GM20000 (cell line): ENCODE measurements around the gene PAK3.

ENCODE experiments used
- DNase-seq: peaks from one replicate; pipeline ENCODE4 v3.0.0; 2012; ENCODE audit warnings: low spot score
- TF ChIP-seq, protein P1 (sequence below): IDR thresholded peaks from 2 replicates; pipeline ENCODE4 v1.5.1; 2012; ENCODE audit warnings: mild to moderate bottlenecking, control low read depth; ENCODE audit errors: extremely low read depth, missing control alignments

PAK3 gene

DNA sequence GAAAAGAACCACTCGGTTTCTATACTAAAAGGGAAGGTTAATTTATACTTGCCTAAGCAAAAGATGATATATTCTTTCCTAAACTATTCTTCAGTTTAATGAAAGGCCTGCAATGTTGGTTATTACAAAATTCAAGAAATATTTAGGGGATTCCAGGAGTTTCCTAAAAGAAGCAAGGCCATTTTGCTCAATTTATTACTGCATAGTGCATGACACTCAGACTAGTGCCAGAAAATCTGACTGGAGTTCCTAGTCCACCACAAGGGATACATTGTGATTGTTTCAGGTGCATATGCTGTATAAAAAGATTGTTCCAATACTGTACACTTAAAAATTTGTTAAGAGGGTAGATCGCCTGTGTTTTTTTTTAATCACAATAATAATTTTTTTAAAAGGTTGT lies 95.6 kb downstream of the PAK3 start:
- DNase-seq = no peak
- TF ChIP-seq, protein P1, sequence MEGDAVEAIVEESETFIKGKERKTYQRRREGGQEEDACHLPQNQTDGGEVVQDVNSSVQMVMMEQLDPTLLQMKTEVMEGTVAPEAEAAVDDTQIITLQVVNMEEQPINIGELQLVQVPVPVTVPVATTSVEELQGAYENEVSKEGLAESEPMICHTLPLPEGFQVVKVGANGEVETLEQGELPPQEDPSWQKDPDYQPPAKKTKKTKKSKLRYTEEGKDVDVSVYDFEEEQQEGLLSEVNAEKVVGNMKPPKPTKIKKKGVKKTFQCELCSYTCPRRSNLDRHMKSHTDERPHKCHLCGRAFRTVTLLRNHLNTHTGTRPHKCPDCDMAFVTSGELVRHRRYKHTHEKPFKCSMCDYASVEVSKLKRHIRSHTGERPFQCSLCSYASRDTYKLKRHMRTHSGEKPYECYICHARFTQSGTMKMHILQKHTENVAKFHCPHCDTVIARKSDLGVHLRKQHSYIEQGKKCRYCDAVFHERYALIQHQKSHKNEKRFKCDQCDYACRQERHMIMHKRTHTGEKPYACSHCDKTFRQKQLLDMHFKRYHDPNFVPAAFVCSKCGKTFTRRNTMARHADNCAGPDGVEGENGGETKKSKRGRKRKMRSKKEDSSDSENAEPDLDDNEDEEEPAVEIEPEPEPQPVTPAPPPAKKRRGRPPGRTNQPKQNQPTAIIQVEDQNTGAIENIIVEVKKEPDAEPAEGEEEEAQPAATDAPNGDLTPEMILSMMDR = no peak

DNA sequence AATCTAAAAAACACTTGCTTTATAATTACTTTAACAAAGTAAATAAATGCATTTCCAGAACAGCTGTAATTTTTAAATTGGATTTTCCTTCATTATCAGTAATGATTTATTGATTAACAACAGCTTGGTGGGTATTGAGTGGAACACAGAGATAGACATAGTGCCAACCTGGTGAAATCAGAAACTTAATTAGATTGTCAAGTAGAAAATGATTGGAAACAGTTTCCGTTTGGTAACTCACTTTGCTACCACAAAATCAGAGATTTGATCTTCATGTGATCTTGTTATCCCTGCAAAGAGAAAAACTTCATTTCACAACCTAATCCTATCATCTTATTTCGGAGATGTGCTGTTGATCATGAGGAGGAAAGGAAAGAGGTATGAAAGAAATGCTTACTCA lies 103.5 kb downstream of the PAK3 start:
- DNase-seq = no peak
- TF ChIP-seq, protein P1 = no peak

DNA sequence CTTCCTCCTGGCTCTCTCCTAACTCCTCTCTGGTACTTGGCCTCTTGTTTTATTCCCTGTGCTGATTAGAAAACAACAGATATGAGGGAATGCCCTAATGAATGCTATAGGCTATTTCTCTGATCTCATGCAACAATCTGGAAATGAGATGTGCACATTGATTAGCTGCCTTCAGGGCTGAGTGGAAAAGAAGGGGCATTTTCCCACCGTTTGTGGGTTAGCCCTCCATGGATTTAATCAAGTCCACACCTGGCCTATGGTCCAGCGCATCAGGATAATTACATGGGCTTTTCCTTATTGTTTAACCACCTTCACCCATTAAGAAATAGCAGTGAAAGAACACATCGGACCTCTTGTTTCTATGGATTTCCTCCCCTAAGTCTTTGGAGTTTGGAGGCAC lies 104.3 kb downstream of the PAK3 start:
- DNase-seq = no peak
- TF ChIP-seq, protein P1 = no peak

DNA sequence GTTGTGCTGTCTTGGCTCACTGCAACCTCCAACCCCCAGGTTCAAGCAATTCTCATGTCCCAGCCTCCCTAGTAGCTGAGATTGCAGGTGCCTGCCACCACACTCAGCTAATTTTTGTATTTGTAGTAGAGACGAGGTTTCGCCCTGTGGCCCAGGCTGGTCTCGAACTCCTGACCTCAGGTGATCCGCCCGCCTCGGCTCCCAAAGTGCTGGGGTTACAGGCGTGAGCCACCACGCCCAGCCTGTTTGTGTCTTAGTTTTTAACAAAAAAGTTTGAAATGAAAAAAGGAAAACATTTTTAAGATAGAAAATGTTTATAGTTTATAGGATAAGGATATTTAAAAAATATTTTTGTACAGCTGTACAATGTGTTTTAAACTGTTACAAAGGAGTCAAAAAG lies 111.9 kb downstream of the PAK3 start:
- DNase-seq = no peak
- TF ChIP-seq, protein P1 = no peak

DNA sequence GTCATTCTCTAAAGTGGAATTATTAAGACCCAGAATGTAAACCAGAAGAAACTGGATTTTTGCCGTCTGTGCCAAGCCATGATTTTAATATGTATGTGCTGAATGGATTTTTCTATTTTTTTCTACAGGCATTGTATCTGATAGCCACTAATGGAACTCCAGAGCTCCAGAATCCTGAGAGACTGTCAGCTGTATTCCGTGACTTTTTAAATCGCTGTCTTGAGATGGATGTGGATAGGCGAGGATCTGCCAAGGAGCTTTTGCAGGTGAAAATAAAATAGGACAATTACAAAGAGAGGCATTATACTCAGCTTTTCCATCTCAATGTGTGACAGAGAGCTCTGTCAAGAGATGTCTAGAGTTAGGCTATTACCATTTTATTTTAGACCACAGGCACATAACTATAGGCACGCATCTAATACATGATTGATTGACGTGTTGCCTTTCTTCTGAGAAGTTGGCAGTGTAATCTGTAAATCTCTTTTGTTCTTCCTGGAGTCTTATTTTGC lies 120.4 kb downstream of the PAK3 start:
- TF ChIP-seq, protein P1 = no peak
- no peak for DNase-seq

DNA sequence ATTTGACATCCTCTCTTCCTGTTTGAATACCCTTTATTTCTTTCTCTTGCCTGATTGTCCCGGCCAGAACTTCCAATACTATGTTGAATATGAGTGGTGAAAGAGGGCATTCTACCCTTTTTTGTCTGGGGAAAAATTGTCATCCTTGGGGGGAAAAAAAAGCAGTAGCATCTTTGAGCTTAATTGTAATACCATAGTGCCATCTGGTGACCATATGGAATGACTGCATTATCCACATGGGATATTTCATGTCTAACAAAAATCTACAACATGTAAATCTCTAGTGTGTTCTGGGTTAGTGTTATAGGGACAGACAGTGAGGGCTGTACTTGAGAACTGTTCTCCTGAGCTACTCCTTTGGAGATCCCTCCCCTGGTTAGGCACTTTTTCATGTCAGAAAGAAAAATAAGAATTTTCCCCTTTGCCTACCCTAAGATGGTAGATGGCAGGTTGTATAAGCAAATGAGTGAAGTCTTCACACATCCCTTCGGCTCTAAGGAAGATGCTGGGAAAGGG lies 148.3 kb downstream of the PAK3 start:
- TF ChIP-seq, protein P1 = peak; percentile 35
- DNase-seq = peak; percentile 3

DNA sequence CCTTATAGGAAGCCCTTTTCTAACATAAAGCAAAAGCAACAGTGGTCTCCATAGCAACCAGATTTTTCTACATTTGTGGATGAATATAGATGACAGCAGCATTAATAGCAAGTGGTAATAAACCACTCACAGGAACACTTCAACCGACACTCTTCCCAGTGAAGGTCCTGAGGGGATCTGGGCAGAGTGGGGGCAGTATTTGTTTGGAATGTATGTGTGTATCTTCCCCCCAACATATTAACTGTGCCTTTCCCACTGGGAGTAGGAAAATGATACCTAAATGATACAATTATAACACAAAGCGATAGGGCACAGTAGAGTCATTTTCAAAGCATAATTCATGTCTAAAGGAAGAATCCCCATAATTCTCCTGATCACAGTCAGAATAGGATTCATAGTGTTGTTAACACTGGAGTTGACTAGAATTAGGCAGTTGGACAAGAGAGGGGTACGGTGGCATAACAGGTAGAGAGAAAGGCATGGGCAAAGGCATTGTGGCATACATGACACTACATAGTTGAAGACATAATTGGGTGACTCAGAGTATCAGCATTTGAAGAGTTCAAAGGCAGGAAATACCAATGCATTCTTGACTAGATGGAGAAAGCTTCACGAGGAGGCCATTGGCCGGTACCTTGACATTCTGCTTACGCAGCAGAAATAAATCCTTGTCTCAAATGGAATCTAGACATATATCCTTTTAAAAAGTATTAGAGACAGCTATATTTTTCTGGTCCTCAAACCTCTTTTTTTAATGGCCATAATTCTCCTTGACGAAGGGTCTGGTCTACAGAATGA lies 159.1 kb downstream of the PAK3 start:
- TF ChIP-seq, protein P1 = no peak
- no peak for DNase-seq
